IPS DF 19.7 (cell line): ENCODE measurements around the gene C17orf107.

Experiments used
- DNase-seq: peaks from one replicate; pipeline ENCODE4 v3.0.0-alpha.2; 2013; ENCODE audit warnings: low read depth, low spot score

Gene C17orf107

DNA sequence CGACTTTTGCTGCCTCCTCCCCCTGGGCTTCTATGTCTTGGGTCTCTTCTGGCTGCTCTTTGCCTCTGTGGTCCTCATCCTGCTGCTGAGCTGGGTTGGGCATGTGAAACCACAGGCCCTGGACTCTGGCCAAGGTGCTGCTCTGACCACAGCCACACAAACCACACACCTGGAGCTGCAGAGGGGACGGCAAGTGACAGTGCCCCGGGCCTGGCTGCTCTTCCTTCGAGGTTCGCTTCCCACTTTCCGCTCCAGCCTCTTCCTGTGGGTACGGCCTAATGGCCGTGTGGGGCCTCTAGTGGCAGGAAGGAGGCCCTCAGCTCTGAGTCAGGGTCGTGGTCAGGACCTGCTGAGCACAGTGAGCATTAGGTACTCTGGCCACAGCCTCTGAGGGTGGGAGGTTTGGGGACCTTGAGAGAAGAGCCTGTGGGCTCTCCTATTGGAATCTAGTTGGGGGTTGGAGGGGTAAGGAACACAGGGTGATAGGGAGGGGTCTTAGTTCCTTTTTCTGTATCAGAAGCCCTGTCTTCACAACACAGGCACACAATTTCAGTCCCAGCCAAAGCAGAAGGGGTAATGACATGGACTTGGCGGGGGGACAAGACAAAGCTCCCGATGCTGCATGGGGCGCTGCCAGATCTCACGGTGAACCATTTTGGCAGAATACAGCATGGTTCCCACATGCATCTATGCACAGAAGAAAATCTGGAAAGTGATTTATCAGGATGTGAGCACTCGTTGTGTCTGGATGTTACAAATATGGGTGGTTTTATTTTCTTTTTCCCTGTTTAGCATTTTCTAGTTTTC lies 35.0 kb downstream of the C17orf107 start:
- DNase-seq, result no peak

DNA sequence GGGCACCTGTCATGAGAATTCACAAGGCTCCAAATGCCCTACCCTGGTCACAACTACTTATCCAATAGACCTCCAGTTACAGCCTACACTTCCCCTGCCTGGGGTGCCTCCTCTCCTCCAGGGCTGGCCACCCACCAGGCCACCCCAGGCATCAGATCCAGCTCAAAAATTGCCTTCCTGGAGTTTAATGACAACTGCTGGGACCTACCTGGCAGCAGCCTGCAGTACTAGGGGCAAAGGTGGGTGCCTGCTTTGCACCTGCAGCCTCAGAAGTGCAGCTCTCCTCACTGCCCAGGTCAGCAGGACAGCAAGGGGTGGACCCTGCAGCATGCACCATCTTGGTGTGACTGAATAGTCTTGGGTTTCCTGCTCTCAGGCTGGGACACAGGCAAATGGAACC lies 36.3 kb downstream of the C17orf107 start:
- DNase-seq, result no peak

DNA sequence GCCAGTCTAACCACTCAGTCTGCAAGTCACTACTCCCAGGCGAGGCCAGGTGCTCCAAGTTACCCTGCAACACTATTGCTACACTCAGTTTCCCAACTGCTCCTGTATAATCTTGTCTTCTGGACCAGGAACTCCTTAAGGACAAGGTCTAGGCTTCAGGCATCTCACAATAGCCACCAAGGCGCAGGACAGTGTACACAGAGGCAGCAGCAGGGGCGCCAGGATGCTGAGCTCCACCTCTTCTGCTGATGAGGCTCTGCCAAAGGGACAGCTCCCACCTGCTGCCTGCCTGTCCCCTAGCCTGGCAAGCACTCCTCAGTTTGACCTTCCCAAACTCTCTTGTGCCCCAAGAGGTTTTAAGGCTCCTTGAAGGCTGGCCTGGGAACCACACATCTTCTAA lies 37.1 kb downstream of the C17orf107 start:
- no peak for DNase-seq

DNA sequence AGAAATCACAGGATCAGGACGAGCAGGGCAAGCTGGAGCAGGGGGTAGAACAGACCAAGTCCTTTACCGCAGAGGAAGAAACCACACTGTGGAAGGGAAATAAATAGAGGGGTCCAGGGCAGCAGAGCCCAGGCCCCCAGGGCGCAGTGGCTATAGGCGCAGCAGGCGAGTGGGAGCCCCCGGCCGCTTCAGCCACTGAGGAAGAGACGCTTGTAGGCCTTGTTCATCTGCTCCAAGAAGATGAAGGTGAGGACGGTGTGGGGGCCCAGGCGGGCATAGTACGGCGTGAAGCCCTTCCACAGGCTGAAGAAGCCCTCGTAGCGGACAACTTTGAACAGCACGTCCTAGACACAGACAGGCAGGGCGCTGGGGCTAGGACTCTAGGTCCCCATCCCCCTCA lies 38.2 kb downstream of the C17orf107 start:
- DNase-seq, result no peak

DNA sequence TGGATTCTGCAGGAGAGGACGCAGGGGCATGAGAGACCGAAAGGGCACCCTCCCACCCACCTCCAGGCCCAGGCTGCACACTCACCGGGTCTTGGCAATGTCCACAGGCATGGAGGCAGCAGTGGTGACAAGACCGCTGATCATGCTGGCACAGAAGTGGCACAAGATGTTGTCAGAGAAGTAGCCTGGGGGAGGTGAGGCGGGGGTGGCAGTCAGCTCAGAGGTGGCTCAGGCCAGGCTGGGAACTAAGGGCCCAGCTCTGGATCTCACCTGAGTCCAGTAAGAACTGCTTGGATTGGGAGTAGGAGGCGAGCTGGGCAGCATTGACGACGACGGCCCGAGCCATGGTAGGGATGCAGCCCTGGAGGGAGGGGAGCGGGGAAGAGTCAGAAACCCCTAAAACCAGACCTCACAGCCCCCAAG lies 38.7 kb downstream of the C17orf107 start:
- DNase-seq, result no peak

DNA sequence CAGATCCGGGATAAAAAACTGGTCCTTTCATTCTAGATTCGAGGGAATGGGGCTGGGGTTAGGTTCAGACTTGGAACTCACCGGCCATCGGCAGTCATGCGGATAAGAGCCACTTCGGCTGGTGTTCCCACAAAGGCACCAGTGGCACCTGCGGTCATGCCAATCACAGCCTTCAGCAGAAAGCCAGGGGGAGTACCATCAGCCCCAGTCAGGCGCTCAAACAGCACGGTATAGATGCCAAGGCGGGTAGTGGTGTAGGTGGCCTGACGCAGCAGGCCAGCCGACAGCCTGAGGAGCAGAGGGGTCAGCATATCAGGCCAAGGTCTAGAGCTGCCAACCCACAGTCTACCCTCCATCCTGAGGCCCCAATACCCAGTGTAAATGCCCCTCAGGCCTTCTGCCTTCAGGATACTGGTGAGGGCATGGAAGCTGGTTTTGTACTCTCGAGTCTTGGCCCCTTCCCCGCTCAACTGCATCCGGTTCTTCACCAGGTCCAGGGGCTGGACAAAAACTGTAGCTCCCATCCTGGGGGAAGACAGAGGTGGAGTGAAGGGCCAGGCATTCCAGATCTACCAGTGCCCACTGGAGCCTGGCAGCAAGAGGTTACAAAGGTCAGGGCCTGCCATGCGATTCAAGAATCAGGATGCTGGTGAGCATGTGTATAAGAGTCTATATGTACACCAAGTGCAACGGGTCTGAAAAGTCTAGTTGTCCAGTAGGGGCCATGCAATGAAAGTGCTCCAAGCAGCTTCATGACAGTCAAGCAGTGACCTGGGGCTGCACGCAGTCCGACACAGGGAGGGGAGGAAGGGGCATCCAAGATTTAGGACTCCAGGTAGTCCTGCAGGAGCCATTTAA lies 39.6 kb downstream of the C17orf107 start:
- DNase-seq, result no peak

DNA sequence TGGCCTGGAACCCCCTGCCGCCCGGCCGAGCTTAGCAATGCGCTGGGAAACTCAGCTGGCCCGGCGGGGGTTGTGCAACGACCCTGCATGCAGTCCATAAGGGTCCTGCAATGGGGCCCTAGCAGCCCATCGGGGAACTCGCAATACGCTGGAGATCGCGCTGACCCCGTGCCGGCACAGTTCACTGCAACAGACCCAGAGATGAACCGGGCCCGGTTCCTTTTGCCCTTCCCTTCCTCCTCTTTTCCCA lies 40.1 kb downstream of the C17orf107 start:
- no peak for DNase-seq

DNA sequence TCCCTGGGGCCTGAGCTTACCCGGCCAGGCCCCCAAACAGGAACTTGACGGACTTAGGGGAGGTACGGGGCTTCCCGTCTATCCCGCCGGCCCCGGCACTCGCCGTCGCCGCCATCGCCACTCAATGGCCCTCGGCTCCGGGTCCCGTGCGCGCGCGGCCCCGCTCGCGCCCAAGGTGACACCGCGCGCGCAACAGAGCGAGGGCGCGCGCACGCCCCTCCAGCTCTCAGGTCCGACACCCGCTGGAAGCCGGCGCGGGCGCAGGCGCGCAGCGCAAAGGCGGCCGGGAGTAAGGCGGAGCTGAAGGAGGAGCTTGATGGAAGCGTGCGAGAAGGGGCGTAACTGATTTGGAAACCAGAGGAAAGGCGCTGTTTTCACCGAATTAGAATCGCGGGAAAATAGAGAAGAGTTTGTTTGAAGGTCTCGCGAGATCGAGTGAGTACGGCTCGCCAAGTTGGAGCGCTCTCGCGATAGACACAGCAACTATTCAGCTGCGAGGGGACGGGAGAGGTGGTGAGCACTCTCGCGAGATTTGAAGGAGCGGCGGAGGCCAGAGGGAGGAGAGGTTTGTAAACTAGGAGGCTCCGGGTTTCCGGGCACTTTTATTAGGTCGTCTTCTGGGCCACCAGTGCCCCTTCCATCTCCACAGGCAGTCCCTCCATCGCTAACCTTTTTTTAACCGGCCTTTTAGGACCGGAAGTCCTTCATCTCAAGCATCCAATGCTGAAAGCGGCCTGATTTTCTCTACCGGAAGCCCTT lies 40.6 kb downstream of the C17orf107 start, which contains the start of the genes RNF167 and SLC25A11:
RNF167 (plus strand) TSS at position 473 of the 759 bp plus-strand sequence. CDS start 642 bp downstream, outside the sequence.
SLC25A11 (minus strand) TSS at position 251 of the 759 bp plus-strand sequence; CDS start at position 115, 136 bp downstream.
- peak; percentile 98 for DNase-seq

DNA sequence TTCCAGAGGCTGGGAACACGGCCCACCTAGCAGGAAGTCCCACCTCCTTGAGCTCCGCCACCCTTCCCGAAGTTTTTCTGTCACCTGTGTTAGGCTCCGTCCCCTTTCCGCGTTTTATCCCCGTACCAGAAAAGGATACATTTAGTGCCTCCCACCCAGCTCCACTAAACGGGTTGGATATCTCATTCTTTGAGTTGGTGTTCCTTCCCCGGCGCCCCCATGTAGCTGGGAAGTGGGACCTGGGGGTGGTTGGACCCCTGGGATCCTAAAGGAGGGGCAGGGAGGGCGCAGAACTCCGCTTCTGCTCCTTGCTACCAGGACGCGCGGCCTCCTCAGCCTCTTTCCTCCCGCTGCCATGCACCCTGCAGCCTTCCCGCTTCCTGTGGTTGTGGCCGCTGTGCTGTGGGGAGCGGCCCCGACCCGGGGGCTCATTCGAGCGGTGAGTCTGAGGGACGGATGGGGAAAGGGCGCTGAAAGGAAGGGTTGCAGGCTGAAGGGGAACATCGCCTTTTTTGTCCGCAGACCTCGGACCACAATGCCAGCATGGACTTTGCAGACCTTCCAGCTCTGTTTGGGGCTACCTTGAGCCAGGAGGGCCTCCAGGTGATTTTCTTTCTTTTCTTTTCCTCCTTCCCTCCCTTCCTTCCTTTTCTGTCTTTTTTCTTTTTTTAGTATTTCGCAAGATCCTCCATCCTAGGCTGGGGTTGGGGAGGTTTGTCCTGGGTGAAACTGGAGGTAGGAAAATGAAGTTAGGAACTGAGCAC lies 41.4 kb downstream of the C17orf107 start:
- no peak for DNase-seq

DNA sequence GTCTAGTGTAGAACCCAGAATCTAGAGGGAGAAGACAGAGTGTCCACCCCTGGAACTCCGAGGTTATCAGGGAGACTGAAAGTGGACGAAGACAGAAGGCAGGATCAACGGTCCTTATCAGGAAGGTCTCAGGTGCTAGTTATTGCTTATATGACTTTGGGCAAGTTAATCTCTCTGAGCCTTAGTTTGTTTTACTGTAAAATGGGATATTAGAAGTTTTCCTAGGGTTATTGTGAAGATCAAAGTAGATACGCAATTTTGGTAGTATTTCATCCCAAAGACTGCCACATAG lies 41.9 kb downstream of the C17orf107 start:
- DNase-seq, result no peak

DNA sequence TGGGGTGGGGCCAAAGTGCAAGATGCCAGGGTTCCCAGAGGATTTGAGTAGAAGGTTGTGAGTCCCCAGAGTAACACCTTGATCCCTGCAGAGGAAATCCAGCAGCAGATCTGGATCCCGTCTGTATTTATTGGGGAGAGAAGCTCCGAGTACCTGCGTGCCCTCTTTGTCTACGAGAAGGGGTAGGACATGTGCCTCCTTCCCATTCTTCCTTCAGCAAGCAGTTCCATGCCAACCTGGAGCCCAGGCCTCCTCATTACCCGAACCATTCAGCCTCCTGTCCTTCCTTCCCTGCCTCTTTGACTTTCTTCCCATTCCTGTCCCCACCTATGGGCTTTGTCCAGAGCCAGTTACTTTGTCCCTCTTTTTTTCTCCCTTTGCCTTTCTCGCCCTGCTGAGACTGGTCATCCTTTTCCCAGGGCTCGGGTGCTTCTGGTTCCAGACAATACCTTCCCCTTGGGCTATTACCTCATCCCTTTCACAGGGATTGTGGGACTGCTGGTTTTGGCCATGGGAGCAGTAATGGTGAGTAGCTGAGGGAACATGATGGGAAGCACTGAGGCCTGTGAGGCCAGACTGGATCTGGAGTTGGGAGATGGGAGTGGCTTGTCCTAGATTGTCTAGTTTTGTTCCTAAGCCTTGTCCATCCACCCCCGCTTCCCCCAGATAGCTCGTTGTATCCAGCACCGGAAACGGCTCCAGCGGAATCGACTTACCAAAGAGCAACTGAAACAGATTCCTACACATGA lies 43.6 kb downstream of the C17orf107 start:
- no peak for DNase-seq

DNA sequence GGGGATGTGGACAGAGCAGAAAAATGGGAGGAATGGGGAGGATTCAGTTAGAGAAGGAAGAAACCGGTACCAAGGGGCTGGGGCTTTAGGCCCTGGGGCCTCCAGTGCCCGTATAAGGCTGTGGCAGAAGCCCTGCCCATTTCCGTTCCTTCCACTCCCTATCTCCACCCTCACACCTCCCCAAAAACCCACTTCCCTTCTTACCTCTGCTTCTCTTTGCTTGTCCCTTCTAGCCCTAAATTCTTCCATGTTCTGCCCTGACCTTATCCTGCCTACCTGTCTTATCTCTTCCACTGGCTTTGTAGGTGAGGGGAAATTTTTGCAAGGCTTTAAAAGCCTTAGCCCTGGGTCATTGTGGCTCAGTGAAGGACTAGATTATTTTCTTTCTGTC lies 44.8 kb downstream of the C17orf107 start:
- DNase-seq, result no peak

DNA sequence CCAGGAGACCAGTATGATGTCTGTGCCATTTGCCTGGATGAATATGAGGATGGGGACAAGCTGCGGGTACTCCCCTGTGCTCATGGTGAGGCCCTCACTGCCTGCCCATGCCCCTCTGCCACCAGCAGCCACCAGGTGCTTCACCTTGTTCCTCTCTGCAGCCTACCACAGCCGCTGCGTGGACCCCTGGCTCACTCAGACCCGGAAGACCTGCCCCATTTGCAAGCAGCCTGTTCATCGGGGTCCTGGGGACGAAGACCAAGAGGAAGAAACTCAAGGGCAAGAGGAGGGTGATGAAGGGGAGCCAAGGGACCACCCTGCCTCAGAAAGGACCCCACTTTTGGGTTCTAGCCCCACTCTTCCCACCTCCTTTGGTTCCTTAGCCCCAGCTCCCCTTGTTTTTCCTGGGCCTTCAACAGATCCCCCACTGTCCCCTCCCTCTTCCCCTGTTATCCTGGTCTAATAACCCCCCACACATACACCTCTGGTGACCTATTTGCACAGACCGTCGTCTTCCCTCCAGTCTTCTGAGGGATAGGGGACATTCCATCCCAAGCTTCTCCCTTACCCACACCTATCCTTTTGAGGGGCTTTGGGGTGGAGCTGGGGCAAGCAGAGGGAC lies 45.3 kb downstream of the C17orf107 start:
- no peak for DNase-seq

DNA sequence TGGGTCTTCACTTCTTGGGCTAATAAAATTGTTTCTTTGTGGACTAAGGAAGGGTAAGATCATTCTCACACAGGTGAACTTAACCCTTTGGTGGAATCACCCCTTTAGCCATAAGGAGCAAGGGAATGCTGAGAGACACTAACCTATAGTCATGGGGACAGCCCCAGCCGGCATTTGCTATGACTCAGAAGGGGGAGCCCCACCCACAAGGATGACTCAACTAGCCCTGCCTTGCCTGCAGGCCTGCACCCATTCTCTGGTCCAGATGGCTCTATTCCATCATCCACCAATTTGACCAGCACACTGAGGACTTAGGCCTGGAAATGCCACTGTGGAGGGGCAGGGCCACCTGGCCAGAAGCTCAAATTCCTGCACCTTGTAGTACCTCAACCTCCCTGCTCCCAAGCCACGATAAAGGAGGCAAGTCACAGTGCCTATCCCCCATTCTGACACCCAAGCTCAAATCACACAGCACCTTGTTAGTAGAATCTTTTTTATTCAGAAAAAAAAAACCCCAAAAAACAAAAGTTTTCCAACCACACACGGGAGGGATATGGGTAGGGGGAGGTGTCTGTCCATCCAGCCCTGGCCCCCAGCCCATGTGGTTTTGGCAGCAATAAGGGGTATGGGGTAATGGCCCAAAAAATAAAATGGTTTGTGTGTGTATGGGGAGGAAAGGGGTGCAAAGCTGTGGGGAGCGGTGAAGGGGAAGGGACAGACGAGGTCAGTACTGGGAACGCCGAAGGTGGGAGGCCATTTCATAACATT lies 46.0 kb downstream of the C17orf107 start:
- DNase-seq, result no peak

DNA sequence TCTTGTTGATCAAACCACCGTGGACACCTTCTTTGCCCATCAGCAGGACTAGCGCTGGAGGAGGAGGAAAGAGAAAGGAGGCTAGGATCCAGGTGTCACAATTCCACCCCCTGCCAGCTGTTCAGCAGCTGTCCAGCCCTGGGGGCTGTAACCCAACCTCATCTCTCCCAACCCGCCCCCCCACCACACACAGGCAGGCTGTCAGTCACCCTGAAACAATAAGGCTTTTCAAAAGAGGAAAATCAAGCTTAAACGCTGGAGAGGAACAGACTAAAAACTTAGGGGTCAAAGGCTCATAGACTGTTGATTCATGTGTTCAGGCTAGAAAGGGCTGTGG lies 46.6 kb downstream of the C17orf107 start:
- DNase-seq, result no peak

DNA sequence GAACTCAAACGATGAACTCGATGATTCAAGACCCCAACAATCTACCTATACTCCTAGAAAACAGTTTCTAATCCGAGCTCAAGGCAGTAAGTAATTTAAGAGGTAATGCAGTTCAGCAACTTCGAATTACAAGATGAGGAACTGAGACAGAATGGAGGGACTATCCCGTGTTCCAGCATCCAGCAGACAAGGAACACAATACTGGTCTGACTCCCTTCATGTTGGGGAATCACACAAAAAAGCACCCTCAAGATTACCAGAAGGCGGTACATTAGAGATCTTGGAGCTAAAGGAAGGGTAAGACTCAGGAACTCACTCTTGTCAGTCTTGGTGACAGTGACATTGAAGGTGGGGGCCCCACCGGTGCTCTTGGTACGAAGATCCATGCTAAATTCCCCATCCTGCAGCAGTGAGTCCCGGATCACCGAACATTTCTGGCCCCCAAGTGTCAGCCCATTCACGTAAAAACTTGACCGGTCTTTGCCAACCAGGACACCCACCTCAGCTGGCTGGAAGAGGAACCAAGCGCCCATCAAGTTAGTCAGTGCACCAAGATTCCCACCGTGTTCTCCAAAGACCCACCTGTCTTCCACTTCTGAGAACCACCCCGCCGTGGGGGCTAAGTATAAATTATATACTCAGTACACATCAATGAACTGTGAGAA lies 47.1 kb downstream of the C17orf107 start:
- DNase-seq, result no peak

DNA sequence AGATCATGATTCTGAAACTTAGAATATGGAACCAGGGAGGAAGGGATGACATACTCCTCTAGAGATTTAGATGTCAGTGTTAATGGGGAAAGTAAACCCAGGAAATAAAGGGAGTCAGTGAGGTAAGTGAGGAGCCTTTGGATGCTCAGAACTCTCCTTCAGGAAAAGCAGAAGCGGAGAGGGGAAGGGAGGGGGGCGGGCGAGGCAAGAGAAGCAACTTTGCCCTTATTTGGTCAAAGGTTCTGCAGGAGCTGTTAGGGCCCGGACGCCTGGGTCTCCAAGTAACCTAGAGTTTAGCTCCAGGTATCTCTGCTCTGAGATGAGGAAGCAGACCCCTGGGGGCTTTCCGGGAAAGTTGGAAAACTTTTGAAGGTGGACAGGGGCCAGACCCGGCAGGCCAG lies 47.7 kb downstream of the C17orf107 start:
- no peak for DNase-seq

DNA sequence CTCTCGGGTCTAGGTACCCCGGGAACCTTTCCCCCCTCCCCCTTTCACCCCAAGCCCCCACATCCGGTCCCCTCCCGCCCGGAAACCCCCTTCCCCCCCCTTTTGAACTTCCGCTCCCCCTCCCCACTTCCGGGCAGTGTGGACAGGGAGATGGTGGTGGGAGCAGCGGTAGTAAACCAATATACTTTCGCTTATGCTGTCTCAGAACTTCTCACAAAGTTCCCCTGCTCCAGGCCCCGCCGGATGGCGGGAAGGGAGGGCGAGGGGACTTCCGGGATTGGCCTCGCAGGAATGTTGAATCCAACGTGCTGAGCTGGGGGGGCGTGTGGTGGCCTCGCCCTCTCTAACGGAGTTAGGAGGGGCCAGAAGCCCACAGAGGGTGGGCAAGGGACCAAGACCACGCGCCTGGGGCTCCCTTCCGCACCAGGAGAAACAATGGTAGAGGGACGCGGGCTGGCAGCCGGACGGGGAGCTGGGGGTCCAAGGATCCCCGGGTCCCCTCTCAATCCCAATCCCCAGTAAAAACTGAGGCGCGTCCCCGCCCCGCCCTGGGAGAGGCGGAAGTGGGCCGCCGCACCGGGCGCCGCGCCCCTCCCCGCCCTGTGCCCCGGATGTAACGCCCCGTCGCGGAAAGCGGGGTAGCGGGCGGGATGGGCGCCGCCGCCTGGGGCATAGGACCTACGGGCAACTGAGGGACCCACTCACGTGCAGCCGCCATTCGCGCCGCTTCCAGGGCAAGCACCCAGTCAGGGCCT lies 48.3 kb downstream of the C17orf107 start:
- DNase-seq, result no peak
